Measurements from ENCODE around the gene WNT2B.
"Not testable (repeated sequence)": the region's sequence is repeated elsewhere in the genome, so short reads cannot be mapped to it uniquely, and the experiment has no call there.

The WNT2B gene

DNA sequence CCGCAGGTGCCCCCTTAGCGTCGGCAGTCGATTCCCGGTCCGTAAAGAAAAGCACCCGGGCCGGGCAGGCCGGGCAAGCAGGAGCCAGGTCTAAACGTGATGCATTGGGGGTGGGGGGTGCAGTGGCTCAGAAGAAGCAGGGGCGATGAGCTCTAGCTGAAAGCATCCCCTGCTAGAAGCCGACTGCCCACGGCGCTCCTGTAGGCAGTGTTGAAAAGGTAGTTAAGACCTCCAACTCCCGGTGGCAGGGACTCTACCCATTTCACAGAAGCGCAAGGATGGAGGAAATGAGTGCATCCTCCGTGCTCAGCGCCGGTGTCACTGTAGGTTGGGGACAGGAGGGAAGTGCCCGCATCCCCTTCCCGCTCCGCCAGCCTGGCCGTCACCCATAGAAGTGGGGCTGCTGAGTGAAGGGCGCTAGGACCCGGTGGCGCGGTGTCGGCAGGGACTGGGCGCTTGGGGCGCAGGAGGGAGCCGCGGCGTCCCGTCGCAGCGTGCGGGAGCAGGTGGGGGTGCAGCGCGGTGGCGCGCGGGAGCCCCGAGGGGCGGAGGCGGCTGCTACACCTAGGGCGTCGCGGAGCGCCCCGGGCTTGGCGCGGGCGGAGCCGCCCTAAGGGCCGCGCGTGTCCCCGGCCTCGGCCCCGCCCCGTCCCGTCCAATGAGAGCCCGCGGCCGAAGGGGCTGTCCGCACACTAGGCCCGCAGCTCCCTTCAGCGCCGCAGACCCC, at the start of gene WNT2B:
Gene WNT2B (plus strand): TSS at position 688 of the 727 bp plus-strand sequence. CDS start 298 bp downstream, outside the sequence.
- DNase-seq: no peak

DNA sequence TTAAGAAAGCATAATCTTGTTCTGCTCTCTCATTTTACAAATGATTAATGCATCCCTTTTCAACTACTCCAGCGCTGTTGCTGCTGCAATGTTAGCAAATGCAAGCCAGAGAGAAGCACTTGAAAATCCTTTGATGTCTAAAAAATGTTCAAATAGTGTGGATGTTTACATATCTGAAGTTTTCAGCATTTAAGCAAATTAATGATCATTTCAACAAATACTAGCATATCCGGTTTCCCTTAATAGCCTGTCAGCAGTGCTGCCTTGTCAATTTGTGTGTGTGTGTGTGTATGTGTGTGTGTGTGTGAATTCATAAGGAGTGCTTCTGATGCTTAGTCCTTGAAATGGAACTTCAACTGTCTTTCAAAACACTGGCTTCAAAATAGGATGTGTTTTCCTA, 48.1 kb upstream of the WNT2B start:
- DNase-seq: peak; percentile 33

DNA sequence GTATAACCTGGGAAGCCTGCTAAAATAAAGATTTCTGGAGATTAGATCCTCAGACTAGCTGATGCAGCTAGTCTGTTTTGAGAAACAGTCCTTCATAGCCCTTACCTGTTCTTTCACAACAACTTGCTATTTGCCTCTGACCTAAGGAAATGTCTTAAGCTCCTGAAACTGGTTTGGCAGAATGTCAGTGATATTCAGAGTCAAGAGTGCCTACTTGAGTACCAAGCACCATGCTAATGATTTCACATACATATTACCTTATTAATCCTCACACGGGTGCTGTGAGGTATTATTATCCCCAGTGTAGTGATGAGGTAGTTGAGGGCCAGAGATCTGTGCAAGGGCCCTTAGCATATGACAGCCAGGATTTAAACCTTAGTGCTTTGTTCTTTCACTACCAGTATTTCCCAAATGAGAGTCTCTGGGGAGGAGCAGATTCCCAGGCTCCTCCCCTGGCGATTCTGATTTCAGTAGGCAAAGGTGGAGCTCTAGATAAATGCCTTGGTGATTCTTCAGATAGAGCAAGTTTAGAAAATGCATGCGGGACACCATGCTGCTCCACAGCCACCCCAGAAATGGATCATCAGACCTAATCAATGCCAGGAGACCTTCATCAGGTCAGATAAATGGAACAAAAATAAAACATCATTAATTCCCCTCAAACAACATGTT, 47.4 kb upstream of the WNT2B start:
- no peak for DNase-seq

DNA sequence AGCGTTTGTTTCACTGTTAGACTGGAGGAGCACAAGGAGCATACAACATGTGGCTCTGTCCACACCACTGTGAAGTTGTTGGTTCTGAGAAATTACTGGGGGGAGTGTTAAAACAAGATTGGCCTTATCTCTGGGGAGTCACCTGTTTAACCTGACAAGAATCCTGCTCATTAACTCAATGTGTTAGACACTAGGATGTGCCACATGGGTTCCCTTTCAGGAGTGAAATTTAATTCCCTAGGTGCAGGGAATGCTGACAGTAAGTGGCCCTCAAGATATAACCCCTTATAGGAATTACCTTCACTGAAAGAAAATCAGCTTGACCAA, 45.8 kb upstream of the WNT2B start:
- DNase-seq: no peak

GRCh38 chr1:112464501-112464900, 44.3 kb upstream of the WNT2B start:
- no peak for DNase-seq

GRCh38 chr1:112465122-112465521, 43.6 kb upstream of the WNT2B start:
- DNase-seq: no peak

GRCh38 chr1:112466078-112466660, 42.6 kb upstream of the WNT2B start:
- peak; percentile 88 for DNase-seq

DNA sequence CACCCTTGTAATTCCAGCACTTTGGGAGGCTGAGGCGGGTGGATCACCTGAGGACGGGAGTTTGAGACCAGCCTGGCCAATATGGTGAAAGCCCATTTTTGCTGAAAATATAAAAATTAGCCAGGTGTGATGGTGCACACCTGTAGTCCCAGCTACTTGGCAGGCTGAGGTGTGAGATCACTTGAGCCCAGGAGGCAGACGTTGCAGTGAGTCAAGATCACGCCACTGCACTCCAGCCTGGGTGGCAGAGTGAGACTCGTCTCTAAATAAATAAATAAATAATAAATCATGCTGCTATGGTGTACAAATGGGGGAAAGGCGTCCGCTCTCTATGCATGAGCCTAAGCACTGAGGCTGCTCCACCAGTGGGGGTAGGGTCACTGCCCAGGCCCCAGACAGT, 38.4 kb upstream of the WNT2B start:
- DNase-seq: not testable (repeated sequence)

- DNase-seq: no peak
These were observed 37.8 kb upstream of the WNT2B start for GRCh38 chr1:112470966-112471365.

GRCh38 chr1:112472142-112472541, 36.6 kb upstream of the WNT2B start:
- no peak for DNase-seq

DNA sequence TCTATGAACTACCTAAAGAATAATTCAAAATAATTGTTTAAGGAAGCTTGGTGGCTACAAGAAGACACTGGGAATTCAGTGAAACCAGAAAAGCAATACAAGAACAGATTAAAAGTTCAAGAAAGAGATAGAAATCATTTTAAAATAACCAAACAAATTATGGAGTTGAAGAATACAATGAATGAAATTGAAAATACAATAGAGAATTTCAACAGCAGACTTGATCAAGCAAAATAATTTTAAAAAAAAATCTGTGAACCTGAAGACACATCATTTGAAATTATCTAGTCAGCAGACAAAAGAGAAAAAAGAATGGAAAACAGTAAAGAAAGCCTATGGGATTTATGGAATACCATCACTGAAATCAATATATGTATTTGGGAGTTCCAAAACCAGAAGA, 31.2 kb upstream of the WNT2B start:
- DNase-seq: no peak

DNA sequence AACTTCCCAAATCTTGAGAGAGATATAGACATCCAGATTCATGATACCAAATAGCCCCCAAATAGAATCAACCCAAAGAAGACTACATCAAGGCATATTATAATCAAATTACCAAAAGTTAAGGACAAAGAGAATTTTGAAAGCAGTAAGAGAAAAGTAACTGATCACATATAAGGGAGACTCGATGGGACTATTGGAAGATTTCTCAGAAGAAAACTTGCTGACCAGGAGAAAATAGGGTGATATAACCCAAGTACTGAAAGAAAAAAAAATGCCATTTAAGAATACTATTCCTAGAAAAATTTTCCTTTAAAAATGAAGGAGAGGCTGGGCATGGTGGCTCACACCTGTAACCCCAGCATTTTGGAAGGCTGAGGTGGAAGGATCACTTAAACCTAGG, 30.5 kb upstream of the WNT2B start:
- no peak for DNase-seq

DNA sequence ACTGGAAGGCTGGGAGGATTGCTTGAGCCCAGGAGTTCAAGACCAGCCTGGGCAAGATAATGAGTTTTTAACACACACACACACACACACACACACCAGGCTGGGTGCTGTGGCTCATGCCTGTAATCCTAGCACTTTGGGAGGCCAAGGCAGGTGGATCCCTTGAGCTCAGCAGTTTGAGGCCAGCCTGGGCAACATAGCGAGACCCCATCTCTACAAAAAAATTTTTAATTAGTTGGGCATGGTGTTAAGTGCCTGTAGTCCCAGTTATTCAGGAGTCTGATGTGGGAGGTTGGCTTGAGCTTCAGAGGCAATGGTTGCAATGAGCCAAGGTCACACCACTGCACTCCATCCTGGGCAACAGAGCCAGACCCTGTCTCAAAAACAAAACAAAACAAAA, 22.7 kb upstream of the WNT2B start:
- DNase-seq: not testable (repeated sequence)

DNA sequence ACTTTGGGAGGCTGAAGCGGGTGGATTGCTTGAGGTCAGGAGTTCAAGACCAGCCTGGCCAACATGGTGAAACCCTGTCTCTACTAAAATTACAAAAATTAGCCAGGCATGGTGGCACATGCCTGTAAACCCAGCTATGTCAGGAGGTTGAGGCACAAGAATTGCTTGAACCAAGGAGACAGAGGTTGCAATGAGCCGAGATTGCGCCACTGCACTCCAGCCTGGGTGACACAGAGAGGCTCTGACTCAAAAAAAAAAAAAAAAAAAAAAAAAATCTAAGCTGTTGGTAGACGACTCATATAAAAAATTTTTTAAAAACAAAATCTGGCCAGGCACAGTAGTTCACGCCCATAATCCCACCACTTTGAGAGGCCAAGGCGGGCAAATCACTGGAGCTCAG, 21.1 kb upstream of the WNT2B start:
- DNase-seq: not testable (repeated sequence)

GRCh38 chr1:112488141-112488540, 20.6 kb upstream of the WNT2B start:
- DNase-seq: no peak

GRCh38 chr1:112492076-112492475, 16.7 kb upstream of the WNT2B start:
- no peak for DNase-seq

GRCh38 chr1:112493351-112493750, 15.4 kb upstream of the WNT2B start:
- no peak for DNase-seq

DNA sequence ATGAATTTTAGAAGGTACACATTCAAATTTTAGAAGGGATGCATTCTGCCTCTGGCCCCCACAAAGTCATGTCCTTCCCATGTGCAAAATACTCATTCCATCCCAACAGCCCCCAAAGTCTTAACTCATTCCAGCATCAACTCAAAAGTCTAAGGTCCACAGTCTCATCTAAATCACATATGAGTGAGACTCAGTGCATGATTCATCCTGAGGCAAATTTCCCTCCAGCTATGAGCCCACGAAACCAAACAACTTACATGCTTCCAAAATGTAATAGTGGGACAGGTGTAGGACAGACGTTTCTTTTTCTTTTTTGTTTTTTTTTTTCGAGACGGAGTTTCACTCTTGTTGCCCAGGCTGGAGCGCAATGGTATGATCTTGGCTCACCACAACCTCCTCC, 12.5 kb upstream of the WNT2B start:
- no peak for DNase-seq

- peak; percentile 29 for DNase-seq
These were observed 6.7 kb upstream of the WNT2B start for GRCh38 chr1:112501810-112502641.

- DNase-seq: no peak
These were observed 5.9 kb upstream of the WNT2B start for GRCh38 chr1:112502826-112503225.

DNA sequence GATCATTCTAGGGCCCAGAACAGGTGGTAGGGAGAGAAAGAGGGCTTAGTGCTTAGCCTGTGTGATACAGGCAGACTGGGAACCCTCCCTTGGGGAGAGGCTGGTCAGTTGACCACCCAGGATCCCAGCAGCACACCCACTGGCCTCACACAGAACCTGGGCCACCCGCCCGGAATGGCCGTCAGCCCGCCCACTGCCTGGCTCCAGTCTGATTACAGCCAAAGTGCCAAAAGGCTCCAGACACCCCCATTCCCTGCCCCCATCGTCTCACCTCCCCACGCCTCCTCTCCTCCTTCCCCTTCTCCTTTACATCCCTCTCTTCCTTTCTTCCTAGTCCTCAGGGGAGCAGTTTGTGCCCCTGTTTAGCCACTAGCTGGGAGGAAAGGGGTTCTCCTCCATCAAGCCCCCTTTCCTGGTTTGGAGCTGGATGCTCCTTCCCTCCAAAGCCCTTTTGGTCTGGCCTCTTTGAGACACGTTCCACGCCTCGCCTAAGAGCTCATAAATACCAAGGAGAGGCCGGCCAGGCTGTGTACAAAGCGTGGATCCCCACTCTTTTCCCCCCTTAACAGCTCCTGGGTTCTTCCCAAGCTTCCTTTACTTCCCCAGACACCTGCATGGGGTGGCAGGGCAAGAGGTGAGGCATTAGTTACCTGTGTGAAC, 4.6 kb upstream of the WNT2B start:
- no peak for DNase-seq

DNA sequence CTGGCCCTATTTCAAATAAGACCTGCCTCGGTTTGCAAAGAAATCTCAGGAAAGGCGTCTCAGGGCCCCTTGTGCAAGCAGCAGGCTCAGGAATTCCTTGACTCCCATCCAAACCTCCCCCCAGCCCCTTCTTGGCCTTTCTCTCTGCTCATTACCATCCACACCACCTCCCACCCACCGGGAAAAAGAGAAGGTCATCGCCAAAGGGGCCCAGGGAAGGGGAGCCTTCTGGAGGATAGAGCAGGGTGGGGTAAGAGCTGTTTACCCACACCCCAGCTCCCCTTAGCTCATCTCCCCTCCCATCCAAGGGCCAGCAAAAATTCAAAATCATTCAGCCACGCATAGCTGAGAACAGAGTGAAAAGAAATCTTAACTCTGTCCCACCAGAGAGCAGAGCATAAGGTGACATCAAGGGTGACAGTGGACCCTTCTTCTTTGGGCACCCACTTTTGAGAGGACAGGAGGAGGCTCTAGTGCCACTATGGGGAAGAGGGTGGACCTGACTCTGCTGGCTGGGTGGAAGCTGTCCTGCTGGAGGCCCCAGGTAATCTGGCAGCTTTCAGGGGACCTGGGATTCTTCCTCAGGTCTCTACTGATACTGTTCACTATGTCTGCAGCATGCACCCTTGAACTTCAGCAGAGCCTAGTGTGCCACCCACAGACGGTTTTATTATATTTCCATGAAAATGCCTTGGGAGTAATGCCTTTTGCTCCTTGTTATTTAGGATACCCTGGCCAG, 3.9 kb upstream of the WNT2B start:
- DNase-seq: no peak

Data from NCI-H774 (cell line).